CD4-positive, alpha-beta T cell treated with Interleukin-21 for 1 hour (primary cell): ENCODE data around the gene PRSS22.

Source experiments
- DNase-seq: peaks from one replicate; pipeline ENCODE4 v3.0.0-alpha.2; 2020

The PRSS22 gene

GRCh38 chr16:2848933-2849725 lies 8.8 kb downstream of the PRSS22 start:
- DNase-seq: no peak

DNA sequence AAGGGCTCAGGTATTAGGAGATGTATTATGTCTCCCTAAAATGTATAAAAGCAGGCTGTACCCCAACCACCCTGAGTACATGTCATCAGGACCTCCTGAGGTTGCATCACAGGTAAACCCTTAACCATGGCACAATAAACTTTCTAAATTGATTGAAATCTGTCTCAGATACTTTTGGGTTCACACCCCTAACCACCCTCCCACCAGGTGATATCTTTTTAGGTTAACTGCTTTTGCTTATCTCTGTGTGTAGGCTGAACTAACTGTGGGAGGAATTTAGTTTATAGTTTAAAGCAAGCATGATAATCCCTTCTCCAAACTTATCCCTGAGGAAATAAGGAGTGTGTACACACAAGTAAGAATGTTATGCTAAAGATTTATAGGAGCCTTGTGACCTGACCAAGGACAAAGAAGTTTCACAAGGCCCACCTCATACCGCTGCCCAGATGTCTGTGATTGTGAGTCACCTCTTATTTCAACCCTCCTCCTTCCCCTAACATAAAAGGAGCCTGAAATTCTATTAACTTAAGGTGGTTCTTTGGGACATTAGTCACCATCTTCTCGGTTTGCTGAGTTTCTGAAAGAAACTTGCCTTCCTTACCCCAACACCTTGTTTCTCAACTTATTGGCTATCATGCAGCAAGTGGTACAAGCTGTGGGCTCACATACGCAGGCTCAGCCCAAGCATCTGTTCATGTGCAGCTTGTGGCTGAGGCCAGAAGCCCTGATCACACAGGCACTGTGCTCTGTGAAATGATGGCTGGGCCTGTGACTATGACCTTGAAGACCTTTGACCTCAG lies 11.3 kb downstream of the PRSS22 start:
- no peak for DNase-seq

- no peak for DNase-seq
Measured at GRCh38 chr16:2845116-2845515, 12.9 kb downstream of the PRSS22 start.

GRCh38 chr16:2843526-2843925 lies 14.4 kb downstream of the PRSS22 start:
- no peak for DNase-seq

GRCh38 chr16:2842340-2843000 lies 15.5 kb downstream of the PRSS22 start:
- peak; percentile 79 for DNase-seq

GRCh38 chr16:2841606-2842339 lies 16.2 kb downstream of the PRSS22 start:
- DNase-seq: peak; percentile 25

GRCh38 chr16:2840914-2841313 lies 17.1 kb downstream of the PRSS22 start:
- no peak for DNase-seq

- no peak for DNase-seq
Measured at GRCh38 chr16:2839650-2840450, 18.1 kb downstream of the PRSS22 start.

DNA sequence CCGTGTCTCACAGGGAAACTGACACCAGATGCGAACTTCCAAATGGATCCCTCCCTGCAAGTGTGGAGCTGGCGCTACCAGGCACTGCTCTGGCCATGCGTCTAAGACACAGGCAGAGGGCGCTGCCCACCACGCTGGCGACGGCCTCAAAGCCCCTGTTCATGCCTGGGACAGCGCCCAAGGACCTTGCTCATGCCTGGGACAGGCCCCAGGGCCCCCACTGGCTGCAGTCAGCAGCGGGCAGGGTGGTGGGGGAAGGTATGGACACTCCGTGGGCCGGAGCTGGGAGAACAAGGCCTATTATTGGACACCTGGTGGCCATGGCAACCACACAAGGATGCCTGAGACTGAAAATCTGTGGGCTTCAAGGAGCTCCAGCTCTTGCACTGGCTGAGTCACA lies 19.0 kb downstream of the PRSS22 start:
- DNase-seq: peak; percentile 65

DNA sequence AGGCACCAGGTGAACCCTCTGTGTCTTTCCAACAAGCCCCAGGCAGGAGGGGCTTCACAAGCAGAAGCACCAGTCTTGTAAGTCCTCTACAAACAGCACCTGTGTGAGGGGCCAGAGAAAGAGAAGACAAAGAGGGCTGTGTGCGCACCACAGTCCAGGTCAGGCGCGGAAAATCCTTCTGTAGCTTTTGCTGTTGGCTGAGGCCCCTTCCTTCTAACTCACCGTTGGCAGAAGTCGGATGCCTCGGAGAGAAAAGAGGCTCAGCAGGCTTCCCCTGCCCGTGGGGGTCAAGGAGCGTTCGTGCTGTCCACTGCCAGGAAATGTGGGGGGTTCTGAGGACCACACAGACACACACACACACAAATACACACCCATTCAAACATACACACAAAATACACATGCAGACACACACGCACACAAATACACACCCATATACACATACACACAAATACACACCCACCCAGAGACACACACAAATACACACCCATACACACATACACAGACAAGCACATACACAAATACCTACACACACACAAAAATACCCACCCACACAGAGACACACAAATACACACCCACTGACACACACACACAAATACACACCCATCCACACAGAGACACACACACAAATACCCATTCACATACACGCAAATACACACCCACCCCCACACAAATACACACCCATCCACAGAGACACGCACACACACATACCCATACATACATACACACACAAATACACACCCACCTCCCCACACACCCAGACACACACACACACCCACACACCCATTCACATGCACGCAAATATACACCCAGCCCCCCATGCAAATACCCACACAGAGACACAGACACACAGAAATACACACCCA lies 21.1 kb downstream of the PRSS22 start:
- no peak for DNase-seq

GRCh38 chr16:2835638-2836493 lies 22.1 kb downstream of the PRSS22 start:
- no peak for DNase-seq

DNA sequence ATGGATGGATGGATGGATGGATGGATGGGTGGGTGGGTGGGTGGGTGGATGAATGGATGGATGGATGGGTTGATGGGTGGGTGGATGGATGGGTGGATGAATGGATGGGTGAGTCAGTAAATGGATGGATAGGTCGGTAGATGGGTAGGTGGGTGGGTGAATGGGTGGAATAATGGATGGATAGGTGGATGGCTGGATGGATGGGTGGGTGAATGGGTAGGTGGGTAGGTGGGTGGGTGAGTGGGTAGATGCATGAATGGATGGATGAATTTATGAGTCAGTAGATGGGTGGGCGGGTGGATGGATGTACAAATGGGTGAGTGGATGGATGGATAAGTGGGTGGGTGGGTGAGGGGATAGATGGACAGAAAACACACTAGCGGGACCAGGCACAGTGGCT lies 23.0 kb downstream of the PRSS22 start:
- no peak for DNase-seq

DNA sequence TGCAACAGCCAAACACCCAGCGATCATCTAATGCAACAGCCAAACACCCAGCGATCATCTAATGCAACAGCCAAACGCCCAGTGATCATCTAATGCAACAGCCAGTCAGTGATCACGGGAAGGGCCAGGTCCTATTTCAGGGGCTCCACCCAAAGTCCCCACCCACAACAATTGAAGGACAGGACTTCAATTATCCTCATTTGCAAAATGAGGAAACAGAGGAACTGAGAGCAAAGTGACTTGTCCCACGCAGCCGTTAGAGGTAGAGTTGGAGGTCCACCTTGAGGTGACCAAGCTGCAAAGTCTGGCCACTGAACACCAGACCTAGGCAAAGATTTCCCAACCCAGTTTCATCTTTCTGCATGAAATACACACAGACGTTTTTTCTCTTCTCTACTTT lies 24.2 kb downstream of the PRSS22 start:
- DNase-seq: no peak

DNA sequence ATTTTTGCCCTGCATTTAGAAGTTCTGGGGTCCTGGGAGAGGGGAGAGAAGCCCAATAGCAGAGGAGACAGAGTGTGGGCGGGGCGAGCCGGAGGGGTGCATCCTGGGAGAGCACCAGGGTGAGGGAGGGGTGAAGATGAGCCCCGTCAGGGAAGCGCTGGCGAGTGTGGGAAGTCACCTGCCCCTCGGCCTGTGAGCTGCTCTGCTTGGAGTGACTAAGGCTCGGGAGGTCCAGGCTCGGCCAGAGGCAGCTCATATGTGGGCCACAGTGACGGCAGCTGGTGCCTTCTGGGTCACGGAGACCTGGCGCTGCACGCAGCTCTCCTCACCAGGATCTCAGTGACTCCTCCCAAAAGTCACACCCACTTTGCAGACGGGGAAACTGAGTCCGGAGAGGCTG lies 26.8 kb downstream of the PRSS22 start:
- DNase-seq: no peak

DNA sequence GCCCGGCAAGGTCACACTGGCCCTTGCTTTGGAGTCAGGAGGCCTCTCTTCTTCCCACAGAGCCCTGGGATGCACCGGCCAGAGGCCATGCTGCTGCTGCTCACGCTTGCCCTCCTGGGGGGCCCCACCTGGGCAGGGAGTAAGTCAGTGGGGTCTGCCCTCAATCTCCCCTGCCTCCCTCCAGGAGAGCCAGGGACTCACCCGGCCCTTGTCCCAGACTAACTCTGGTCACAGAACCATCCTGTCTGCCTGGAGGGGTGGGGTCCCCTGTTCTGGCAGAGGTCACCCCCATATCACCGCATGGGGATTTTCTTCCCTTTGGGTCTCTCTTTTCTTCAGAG lies 27.6 kb downstream of the PRSS22 start:
- DNase-seq: no peak

DNA sequence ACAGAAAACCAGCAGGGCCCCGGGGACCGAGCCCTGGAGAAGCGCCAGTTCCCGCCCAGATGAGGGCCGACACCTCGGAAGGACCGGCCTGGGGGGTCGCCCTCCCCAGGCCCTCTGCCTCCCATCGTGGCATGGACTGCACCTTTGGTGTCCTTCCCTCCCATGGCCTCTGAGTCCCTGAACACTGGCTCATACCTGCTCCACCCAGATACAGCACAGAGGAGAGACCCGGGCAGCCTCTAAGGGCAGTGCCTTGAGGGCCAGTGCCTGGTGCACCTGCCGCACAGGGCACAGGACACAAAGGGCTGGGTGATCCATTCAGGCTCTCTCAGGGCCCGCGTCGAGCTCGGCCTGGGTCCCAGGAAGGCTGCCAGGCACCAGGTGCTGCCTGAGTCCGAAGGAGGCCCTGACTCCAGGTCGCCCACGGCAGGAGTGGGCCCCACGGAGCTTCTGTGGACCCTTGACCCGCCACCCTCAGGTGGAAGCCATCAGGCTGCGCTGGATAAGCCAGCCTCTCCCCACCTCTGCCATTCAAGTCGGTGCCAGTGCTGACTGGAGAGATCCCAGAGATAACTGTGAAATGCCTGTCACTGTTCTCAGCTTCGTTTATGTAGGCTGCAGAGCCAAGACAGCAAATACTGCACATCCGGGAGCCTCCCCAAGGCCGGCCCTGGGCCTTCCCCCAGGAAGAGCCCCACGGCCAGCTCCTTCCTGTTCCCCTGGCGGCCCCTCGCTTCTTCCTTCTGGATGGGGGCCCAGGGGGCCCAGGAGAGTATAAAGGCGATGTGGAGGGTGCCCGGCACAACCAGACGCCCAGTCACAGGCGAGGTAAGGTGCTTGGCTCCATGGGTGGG lies 28.2 kb downstream of the PRSS22 start, which contains the start of gene ZG16B:
Gene ZG16B, plus strand, starts transcription at position 803 of the 854 bp plus-strand sequence. CDS start 139 bp downstream, outside the sequence.
- DNase-seq: no peak

DNA sequence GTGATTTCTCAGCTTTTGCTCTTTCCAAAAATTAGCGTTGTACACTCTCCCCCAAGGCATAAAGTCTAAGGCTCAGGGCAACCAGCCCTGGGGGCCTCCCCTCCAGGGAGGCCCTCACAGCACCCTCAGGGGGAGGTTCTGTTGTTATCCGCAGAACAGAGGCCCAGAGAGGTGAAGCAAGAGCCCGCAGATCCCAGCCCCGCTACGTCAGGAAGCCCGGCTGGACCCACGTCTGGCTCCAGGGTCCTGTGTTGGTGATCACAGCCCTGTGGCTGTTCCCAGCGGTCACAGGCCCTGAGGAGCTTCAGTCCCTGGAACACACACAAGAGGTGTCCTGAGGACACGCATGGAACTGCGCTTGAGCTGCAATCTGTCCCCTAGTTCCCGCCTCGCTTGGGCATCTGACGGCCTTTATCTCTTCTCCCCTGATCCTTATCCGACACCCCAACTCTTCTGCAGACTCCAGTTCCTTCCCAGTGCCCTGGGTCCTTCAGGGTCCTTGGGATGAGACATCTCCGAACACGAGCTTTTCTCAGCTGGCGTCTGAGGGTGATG lies 29.0 kb downstream of the PRSS22 start:
- DNase-seq: no peak

GRCh38 chr16:2828521-2828840 lies 29.5 kb downstream of the PRSS22 start:
- no peak for DNase-seq
